Renal cortical epithelial cell (primary cell): ENCODE measurements around the gene SFMBT2. TPM values are rescaled to one million over a fixed set of nuclear protein-coding genes. Genes with fewer than 3 reads are reported as not detected.
"Not testable (repeated sequence)": the region's sequence is repeated elsewhere in the genome, so short reads cannot be mapped to it uniquely, and the experiment has no call there.

Experiments
- DNase-seq: peaks from one replicate; pipeline ENCODE4 v3.0.0-alpha.2; 2011; ENCODE audit warnings: low read depth
- total RNA-seq: library from RNA; depleted of rRNA; stranded (reverse); fragments of >200 nt; gene quantifications from 2 replicates; pipeline ENCODE4 v1.2.3, GENCODE V29; 2014

The SFMBT2 gene
- total RNA-seq, 1 donor from 2014 or later, result 0.45 TPM

GRCh38 chr10:7401156-7401555, 9.7 kb downstream of the SFMBT2 start:
- no peak for DNase-seq

- DNase-seq, result no peak
These were observed 10.6 kb downstream of the SFMBT2 start for GRCh38 chr10:7400068-7400715.

DNA sequence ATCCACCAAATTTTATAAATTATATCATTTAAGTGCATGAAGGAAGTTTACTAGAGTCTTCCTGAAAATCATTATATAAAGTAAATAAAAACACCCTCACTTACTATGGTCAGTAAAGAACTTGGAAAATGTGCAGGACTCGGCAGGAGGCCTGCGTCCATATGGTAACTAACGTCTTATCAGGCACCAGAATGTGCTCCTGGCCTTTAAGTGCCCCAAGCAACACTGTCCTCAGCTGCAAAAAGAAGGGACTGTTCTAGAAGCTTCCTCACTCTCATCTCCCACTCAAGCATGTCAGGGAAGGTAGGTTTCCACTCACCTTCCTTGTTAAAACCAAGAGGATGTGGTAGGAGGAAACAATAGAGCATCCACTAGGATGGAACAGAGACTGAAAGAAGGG, 11.3 kb downstream of the SFMBT2 start:
- DNase-seq, result no peak

DNA sequence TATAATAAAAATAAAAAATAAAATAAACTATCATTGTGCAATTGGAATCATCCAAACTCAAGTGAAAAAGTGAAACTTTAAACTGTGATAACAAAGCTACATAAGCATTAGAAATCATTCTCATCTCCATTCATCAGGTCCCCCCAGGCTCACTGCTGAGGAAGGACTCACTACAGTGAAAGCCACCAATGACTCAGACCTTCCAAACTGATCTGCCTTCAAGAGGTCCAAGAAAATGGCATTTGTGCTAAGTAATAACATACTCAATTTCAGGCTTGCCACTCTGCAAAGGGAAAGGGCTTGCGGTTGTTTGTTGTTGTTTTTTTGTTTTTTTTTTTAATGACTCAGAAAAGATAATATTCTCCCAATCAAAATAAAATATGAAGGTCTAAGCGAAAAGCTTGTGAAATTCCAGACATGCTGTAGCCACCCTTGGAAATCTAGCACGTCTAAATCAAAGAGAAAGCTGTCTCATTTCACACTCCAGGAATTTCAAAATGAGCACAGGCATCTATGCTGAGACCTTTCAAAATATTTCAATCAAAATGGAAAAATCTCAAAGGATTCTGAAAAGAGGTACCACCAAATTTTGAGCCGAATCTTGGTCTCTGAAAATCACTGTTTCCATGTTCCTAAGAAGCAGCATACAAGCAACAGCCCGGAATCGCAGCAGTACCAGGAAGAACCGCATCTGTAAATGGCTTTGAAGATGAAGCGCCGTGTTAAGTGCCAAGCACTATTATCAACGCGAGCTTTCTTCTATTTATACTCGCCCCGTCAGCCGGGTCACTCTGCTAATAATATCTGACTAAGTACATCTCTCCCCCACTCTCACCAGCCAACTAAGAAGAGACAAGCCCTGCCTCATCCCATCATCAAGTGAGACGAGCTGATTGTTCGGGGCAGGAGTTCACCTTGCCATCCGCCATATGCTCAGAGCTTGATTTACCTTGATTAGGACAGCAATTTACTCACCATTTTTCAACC, 13.5 kb downstream of the SFMBT2 start:
- no peak for DNase-seq

GRCh38 chr10:7392301-7392700, 18.5 kb downstream of the SFMBT2 start:
- DNase-seq, result not testable (repeated sequence)

- no peak for DNase-seq
These were observed 19.1 kb downstream of the SFMBT2 start for GRCh38 chr10:7391748-7392147.

GRCh38 chr10:7390689-7391110, 20.1 kb downstream of the SFMBT2 start:
- DNase-seq, result not testable (repeated sequence)

DNA sequence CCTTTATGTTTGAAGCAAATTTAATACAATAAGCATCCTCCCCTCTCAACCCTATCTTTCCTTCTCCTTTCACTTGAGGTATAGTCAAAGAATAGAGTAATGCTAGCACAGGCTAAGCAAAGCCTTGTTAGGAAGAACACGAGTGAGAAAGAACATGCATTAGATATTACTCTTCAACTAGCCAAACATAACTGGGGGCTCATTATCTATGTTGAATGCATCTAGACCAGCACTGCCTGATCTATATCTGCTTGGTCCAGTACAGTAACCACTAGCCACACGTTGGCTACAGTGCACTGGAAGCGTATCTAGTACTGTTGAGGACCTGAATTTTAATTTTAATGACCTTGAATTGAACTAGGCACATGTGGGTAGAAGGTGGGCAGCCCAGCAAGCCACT, 21.0 kb downstream of the SFMBT2 start:
- DNase-seq, result no peak

DNA sequence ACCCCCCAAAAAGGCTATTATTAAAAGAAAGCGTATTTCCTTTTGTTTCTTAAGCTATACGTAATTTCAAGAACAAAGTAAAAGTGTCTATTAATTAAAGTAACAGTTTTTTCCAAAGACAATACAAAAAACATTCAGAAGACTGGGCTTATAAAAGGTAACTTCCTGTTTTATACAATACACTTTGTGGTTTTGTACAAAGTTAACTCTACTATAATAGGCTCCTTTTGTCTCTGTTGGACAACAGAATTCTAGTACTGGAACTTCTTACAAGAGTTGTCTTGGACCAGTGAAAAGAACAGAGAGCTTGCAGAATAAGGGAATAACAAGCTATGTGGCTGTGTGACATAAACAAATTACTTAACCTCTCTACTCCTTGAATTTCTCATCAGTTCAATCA, 21.5 kb downstream of the SFMBT2 start:
- DNase-seq, result no peak

DNA sequence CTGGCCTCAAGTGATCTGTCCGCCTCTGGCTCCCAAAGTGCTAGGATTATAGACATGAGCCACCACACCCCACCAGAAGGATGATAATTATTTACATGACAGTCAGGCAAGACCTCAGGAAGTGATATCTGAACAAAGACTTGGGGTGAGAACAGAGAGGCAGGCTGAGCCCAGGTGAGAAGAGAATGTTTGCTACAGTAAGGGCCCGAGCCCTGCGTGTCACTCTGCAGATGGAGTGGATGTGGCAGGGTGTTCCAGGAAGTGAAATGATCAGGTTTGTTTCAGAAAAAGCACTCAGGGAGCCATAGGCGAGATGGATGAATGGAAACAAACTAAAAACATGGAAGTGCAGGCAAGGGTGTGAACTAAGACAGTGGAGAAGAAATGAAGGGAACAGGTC, 22.2 kb downstream of the SFMBT2 start:
- no peak for DNase-seq

DNA sequence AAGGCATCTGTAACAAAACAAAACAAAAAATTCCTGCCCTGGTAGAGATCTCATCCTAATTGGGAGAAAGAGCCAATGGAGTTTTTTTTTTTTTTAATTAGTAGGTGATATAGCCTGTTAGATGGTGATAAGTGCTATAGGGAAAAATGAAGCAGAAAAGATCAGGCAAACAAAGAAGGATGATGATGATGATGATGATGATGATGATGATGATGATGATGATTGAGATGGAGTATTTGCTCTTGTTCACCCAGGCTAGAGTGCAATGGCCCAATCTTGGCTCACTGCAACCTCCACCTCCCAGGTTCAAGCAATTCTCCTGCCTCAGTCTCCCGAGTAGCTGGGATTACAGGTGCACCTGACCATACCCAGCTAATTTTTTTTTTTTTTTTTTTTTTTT, 22.7 kb downstream of the SFMBT2 start:
- not testable (repeated sequence) for DNase-seq

- no peak for DNase-seq
These were observed 25.7 kb downstream of the SFMBT2 start for GRCh38 chr10:7385114-7385513.

- no peak for DNase-seq
These were observed 27.4 kb downstream of the SFMBT2 start for GRCh38 chr10:7383442-7383841.

DNA sequence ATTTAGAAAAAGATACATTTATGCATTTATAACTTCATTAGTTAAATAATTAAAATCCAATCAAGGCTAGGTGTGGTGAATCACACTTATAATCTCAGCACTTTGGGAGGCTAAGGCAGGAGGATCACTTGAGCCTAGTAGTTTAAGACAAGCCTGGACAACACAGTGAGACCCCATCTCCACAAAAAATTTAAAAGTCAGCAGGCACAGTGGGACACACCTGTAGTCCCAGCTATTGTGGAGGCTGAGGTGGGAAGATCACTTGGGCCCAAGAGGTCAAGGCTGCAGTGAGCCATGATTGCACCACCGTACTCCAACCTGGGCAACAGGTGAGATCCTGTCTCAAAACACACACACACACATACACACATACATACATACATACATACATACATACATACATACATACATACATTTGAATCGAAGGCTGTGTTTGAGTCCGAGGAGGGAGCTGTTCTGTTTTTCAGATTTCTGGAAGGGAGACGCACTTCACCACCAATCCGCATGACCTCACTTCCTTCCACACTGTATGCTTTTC, 30.1 kb downstream of the SFMBT2 start:
- no peak for DNase-seq

DNA sequence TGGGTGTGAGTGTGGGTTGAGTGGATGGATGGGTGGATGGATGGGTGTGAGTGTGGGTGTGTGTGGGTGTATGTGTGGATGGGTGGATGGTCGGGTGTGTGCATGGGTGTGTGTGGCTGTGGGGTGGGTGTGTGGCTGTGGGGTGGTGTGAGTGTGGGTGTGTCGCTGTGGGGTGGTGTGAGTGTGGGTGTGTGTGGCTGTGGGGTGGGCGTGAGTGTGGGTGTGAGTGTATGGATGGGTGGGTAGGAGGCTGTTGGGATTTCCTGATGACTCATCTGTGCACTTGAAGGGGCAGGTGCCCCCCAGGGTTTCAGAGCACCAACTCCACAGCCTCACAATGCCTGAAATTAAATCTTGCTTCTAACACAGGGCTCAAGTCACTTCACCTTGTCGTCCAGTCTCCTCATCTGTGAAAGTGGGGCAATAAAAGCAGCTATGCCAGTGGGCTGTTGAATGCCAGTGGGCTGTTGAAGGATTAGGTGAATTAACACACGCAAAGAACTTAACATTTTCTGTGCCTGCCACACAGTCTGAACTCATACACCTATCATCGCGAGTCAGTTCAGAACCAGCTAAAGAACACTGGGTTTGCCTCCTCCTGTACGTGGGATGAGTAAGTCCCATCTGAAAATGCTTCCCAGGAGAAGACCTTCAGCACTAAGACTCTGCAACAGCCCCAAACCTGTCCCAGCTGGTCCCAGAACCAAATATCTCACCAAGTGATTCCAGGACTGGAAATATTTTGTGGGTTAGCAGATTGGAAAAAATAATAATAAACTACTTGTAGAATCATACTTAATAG, 32.0 kb downstream of the SFMBT2 start:
- DNase-seq, result no peak

GRCh38 chr10:7377614-7378248, 33.1 kb downstream of the SFMBT2 start:
- no peak for DNase-seq

DNA sequence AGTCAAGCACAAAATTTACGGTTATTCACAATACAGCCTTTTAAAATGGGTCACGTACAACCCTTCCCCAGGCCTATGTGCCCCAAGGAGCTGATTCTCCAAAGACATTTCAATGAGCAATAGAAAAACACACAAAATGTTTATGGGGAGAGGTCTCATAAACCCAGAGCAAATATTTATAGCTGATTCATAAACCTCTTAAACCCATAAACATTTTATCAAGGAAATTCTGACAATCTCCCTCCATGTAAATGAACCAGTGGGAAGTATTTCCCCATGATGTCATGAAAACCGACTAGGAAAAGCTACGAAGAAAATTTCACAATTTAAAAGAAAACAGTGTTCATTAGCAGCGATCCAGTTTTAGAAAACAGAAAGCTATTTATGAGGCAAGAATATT, 36.0 kb downstream of the SFMBT2 start:
- no peak for DNase-seq

- DNase-seq, result no peak
These were observed 37.8 kb downstream of the SFMBT2 start for GRCh38 chr10:7373039-7373438.

GRCh38 chr10:7372504-7372903, 38.3 kb downstream of the SFMBT2 start:
- DNase-seq, result no peak

- no peak for DNase-seq
These were observed 40.3 kb downstream of the SFMBT2 start for GRCh38 chr10:7370511-7370910.

GRCh38 chr10:7365027-7365745, 45.6 kb downstream of the SFMBT2 start:
- no peak for DNase-seq
